ENCODE results near the gene EVL.

GRCh38 chr14:100104523-100105300 lies 39.5 kb downstream of the EVL start:
- TF ChIP-seq CTCF (IDR thresholded peaks at IDR 0.05; ENCODE audit: low read depth, low read length) (no peak), EZH2phosphoT487 (IDR thresholded peaks at IDR 0.05; ENCODE audit: low read depth) (no peak)
